NCI-H1105 treated with DMSO at 0.1 percent for 48 hours (cell line): ENCODE data around the gene PEX1.
"Not testable (repeated sequence)": the region's sequence is repeated elsewhere in the genome, so short reads cannot be mapped to it uniquely, and the experiment has no call there.

ENCODE experiments used
- DNase-seq: peaks from one replicate; lab custom pipeline; 2025; lab: John Stamatoyannopoulos, UW

The PEX1 gene

DNA sequence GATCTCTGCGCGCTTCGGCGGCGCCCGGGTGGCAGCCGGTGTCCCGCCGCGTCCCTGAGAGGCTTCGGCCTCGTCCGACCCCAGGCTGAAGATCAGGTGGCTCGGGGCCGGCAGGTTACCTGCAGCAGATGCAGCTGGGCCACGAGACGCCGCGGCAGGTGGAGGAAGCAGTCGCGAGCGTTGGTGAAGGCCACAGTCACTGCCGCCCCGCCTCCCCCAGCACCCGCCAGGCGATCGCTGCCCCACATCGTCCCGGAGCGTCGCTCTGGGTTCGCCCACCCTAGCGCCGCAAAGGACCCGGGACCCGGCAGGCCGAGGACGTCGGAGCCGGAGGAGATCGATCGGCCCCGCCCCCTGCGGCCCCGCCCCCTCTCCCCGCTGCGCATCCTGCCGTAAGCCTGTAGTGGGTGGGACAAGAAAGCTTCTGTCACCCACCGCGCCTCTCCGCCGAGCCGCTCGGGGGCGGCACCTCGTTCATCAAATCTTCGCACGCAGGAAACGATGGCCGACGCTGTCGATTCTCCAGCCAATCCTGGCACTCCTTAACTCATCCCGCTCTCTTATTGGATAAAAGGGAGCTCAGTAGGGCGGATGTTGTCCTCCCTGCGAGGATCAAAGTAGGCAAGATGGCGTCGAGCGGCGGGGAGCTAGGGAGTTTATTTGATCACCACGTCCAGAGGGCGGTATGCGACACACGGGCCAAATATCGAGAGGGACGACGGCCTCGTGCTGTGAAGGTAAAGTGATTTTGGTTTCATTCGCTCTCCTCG, at the start of gene PEX1, which contains the start of gene RBM48:
Gene PEX1 (minus strand): TSS at position 333 of the 770 bp plus-strand sequence. CDS start 85 bp downstream, at position 248.
Gene RBM48 (plus strand): TSS at position 608 of the 770 bp plus-strand sequence. CDS start 19 bp downstream, at position 627.
- DNase-seq = peak; percentile 98

- no peak for DNase-seq
Measured at GRCh38 chr7:92576296-92576695, 48.0 kb upstream of the PEX1 start.

GRCh38 chr7:92569137-92569536, 40.8 kb upstream of the PEX1 start:
- no peak for DNase-seq

DNA sequence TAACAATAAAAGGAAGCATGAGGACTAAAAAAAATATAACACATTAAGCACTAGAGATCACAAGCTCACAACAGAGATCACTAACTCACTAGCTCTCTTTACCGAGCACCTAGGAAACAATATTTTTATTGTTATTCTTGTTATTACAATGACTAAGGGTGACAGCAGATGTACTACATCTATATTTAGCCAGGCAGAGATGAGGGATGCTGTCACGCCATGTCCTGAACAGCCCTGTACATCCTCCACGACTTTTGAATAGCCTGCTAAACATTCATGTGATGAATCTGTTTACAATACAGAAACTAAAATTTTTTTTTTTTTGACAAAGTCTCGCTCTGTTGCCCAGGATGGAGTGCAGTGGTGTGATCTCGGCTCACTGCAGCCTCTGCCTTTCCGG, 39.1 kb upstream of the PEX1 start:
- no peak for DNase-seq

- no peak for DNase-seq
Measured at GRCh38 chr7:92563345-92563744, 35.0 kb upstream of the PEX1 start.

- no peak for DNase-seq
Measured at GRCh38 chr7:92560602-92561001, 32.3 kb upstream of the PEX1 start.

- no peak for DNase-seq
Measured at GRCh38 chr7:92557808-92558362, 29.6 kb upstream of the PEX1 start.

- no peak for DNase-seq
Measured at GRCh38 chr7:92557249-92557648, 28.9 kb upstream of the PEX1 start.

- no peak for DNase-seq
Measured at GRCh38 chr7:92550194-92550593, 21.9 kb upstream of the PEX1 start.

GRCh38 chr7:92547579-92547978, 19.3 kb upstream of the PEX1 start:
- DNase-seq = no peak

GRCh38 chr7:92546856-92547497, 18.7 kb upstream of the PEX1 start:
- no peak for DNase-seq

GRCh38 chr7:92545116-92545515, 16.8 kb upstream of the PEX1 start:
- not testable (repeated sequence) for DNase-seq

- not testable (repeated sequence) for DNase-seq
Measured at GRCh38 chr7:92543542-92543941, 15.2 kb upstream of the PEX1 start.

DNA sequence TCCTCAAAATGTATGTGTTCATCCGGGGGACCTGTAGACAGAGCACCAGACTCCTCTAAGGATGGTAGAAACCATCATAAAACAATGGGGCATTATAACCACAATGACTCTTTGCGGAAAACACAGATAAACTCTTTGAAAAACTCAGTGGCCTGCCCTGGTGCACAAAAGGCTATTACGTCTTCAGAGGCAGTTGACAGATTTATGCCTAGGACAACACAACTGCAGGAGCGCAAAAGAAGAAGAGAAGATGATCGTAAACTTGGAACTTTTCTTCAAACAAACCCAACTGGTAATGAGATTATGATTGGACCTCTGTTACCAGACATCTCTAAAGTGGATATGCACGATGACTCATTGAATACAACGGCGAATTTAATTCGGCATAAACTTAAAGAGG, 6.3 kb upstream of the PEX1 start:
- no peak for DNase-seq

DNA sequence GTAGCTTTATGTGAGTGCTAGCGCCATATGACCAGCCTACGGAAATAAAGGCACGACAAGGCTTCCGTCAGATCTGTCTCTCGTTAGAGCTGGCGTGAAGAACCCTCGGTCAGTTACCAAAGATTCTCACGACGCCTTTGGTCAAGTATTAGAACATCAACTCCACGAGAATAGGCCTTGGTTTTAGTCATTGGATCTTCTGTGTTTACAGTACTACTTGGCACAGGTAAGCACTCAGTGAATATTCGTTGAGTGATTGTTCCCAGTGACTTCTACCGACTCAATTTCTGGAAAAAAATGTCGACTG, 591 bp upstream of the PEX1 start:
- no peak for DNase-seq

DNA sequence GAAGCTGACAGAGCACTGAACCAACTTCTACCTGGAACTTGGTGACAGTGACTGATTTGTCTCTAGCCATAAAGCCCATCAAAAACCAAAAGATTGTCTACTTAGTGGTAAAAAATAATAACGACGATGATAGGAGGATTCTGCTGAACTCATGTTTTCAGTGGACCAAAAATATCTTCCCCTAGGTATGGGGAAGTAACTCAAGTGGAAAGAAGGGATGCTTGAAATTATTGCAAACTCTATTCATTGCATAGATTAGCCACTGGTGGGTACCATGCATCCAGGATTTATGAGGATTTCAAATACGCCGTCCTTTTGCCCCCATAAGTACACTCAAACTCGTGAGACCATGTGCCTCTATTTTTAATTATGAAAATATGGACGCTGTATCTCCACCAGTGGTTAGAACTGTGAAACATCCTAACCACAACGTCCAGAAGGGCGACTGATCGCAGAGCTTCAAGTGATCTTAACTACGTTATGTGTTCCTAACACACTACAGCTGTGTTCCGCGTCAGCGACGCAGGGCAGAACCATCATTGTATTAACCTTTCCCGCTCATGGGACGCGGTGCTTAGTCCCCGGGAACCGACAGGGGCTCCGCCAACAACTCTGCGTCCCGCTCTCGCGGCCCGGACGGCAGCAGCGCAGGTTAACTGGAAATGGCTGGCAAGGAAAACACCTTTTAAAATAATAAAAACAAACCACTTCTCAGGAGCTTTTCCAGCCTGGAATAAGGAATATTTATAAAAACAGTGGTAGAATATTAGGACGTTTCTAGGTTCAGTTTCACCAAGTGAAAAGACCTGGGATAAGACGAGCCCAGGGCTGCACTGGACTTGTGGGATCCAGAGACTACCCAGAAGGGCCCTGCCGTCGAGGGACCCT, 776 bp downstream of the PEX1 start:
- peak; percentile 56 for DNase-seq

GRCh38 chr7:92523110-92523509, 5.2 kb downstream of the PEX1 start:
- no peak for DNase-seq

GRCh38 chr7:92520024-92520423, 8.3 kb downstream of the PEX1 start:
- DNase-seq = no peak

- no peak for DNase-seq
Measured at GRCh38 chr7:92517631-92518030, 10.7 kb downstream of the PEX1 start.

- DNase-seq = no peak
Measured at GRCh38 chr7:92513167-92513902, 15.0 kb downstream of the PEX1 start.

- no peak for DNase-seq
Measured at GRCh38 chr7:92508946-92509345, 19.4 kb downstream of the PEX1 start.

- DNase-seq = no peak
Measured at GRCh38 chr7:92506363-92506762, 22.0 kb downstream of the PEX1 start.
